ENCODE measurements around the gene ASAP2.
A peak's percentile ranks its signal among the peaks of the same experiment; 100 is the strongest.

The ASAP2 gene

DNA sequence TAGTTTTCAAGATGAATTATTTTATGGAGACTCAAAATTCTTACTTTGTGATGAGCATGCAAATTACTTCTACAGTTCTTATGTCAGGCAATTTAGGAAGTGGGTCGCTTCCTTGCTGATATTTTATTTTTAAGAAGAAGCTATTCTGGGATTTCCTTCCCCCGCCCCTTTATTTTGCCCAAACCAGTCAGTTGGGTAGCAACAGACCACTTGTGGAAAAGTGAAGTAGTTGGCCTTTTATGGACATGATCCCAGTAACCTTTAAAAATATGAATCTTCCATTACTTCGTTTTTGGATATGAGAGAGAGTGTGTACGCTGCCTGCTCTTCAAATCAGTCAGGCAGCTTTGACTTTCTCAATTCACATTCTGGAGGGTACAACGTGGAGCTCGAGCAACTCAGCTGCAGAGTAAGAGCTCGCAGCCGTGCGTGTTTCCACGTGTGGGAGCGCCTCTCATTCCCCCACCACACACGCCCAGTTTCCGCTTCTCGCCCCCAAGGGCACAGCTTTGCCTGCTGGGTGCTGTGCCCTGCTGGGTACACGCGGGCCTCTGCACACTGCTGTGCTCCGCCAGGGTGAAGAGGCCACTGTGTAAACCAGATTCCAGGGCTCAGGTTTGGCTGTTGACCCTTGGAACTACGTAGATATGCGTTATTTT is 124.1 kb downstream of the ASAP2 start:
- no peak for FAIRE-seq

DNA sequence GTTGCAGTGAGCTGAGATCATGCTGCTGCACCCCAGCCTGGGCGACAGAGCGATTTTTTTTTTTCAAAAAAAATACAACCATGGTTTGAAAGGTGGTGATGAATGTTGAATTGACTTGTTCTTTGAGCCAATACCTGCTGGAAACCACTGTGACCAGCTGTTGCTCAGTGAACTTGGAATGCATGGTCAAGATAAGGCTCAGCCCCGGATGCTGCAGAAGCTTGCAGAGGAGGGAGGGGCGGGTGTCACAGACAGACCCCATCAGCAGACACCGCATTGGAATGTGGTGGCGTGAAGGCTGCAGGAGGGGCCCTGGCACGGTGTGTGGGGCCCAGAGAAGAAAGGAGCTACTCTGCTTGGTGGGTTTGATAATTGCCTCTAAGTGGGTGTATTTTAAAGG is 125.1 kb downstream of the ASAP2 start:
- FAIRE-seq = no peak

DNA sequence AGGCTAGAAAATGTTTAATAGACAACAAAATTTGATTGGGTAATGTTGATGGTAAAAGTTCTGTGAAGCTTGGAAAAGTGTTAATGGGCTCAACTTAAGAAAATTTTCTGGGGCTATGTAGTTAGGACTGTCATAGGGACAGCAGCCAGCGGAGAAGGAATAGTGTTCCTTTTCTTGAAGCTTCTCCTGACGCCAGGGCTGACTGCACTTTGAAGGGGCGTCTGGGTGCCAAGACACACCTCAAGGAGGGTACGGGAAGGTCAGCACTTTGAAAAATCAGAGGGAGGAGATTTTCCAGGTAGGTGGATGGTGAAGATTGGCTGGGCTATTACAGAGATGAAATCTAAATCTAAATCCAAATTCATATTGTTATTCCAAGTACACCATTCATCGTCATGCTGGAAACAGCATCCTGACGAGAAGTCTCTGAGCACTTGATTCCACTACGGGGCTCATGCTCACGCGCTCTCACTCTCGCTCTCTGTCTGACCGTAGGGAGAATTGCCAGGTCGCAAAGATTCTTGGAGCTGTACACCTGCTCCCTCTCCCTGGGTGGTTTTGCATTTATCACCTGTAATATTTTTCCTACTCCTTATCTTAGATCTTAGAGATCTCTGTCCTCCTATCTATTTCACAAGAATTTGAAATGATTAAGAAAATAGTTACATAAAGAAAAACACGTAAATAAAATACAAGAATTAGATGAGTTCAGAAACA is 125.7 kb downstream of the ASAP2 start:
- FAIRE-seq = no peak

DNA sequence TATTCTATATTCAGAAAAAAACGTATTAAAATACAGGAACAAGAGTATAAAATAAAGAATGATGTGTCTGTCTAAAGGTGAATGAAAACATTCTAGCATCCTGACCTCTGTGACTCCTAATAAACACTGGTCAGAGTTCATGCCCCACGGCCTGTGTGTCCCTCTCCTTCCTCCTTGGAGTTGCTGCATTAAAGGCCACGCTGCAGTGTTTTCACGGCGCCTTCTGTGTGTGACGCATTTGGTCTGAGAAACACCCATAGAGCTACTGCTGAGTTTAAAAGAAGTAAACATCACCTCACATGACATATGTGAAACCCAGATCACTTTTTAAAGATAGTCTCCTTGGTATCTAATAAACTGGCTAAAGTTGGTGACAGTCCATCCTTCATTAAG is 126.2 kb downstream of the ASAP2 start:
- FAIRE-seq = no peak

DNA sequence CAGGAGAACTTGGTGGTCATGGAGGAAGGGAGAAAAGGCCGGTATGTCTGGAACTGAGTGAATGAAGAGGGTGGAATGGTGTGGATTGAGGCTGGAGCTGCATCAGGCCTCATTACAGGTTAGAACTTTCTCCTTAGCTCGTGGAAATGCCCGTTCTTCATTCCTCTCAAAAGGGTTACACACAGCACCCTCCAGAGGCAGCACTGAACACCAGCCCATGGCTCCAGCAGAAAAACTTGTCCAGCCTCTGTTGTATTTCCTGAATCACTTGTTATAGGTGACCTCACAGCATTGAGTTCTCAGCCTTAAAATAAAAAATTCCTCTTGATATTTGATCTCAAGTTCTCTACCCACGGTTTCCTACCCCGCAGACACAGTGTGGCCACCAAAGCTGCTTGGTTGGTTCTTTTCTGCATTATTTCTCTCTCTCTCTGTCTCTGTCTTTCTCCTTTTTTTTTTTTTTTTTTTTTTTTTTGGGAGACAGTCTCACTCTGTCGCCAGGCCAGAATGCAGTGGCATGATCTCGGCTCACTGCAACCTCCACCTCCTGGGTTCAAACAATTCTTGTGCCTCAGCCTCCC is 127.1 kb downstream of the ASAP2 start:
- FAIRE-seq = no peak

DNA sequence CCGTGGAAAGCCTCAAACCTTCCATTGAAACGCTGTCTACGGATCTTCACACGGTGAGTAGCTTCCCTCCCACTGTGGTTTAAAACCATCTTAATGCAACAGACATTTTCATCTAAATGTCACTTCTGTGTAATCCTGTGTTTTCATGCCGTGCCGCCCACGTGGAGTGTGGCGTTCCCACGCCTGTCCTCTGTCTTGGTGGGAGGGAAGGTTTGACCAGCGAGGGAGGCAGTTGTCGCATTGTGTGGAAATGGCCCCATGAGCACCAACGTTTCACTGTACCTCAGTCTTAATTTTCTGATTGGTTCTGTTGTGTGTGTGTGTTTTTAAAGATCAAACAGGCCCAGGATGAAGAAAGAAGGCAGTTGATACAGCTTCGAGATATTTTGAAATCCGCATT is 128.1 kb downstream of the ASAP2 start:
- FAIRE-seq = no peak

DNA sequence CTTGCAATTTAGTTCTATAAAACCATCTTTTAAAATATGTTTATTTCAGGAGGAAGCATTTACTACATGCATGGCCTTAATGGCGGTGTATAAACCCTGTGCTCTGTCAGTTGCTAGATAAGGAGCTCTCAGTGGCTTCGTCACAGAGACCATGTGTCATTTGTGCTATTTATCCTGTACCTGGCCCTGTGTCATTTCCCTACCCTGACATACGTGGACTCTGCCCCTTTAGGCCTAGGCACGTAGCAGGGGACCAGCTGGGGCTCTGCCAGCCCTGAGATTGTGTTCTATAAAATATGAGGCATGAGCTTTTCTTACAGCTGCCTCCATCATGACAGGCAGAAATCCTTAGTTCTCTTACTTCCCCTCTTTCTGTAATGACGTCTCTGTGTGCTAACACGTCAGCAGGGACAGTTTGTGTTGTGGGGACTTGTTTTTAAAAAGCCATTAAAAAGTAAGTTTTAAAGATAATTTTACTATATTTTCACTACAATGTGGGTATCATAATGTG is 128.8 kb downstream of the ASAP2 start:
- FAIRE-seq = no peak

DNA sequence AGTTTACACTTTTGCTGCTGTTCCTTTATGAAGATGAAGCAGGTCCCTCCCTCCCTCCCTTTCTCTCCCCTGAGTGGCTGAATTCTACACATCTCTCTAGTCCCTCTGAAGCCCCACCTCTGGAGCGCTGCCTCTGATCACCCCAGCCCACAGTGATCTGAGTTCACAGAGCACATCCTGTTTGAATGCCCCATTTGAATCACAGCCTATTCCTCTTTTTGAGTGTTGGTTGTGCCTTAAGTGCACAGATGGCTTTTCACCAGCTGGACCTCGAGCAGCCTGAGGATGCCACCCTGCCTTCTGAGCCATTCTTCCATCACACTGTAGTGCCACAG is 129.6 kb downstream of the ASAP2 start:
- FAIRE-seq = no peak

DNA sequence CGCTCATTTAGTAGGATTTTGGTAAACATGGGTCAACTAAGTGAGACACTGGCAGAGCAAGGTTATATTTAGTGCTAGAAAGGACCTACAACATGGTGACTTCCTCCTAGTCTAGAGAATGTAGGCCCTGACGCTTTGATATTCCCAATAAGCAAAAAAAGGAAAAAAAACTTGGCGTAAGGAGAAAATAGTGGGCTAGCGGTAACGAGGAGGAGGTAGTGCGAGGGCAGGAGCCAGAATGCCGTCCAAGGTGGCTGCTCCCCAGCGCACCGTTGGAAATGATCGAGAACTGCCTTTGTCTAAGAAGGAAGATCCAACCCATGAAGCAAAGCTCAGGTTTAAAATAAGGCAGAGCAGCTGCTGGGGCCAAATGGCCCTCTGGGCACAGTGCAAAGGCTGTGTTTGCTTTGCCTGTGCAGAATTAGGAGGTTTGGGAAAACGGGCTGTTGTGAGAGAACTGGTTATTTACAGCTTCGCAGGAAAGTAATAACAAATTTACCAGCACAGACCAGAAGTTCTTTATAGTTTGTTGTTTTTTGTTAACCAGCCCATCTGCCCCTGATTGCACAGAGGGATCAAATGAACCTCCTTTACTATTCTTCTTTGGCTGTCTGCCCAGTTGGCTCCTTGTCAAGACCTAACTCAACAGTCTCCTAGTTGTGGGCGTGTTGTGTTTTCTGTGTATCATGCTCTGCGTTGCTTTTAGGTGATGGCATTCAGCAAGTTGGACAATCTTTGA is 130.1 kb downstream of the ASAP2 start:
- FAIRE-seq = peak; percentile 89

DNA sequence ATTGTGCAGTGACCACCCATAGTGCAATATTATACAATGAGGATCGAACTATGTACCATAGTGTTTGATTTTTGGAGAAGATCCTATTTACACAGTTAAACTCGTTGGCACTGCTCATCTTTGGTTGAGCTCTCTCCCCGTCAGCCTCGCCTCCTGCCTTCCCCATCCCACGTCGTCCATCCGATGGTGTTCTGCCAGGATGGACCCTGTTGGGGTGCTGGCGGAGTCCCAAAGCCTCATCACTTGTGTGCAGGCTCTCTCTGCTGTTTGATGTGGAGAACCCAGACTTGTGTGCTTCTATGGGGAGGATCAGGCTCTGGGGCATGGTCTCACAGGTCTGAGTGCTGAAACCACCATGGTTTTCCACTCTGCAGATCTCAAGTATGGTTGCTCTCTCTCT is 131.3 kb downstream of the ASAP2 start:
- FAIRE-seq = no peak

DNA sequence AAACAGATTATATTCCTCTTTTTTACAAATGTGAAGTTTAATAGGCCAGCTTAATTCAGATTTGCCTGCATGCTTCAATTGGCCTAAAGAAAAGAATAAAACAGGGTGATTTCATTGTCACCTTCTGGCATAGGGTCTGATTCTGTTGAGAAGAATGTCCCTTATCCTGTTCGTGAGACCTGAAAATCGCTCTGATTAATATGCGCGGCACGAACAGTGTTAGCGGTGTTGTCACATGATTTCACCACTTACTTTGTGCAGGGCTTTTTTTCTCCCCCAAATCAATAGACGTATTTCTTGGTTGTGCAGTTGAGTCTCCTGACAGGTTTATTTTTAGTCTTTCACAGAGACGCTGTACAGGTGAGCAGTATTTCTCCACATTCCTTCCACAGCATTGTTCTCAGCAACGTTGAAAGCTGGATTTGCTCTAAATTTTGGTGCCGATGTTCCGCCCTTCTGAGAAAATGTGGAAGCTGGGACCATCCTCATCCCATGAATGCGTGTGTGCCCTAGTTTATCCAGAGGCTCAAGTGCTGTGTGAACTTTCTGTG is 134.8 kb downstream of the ASAP2 start:
- FAIRE-seq = no peak

DNA sequence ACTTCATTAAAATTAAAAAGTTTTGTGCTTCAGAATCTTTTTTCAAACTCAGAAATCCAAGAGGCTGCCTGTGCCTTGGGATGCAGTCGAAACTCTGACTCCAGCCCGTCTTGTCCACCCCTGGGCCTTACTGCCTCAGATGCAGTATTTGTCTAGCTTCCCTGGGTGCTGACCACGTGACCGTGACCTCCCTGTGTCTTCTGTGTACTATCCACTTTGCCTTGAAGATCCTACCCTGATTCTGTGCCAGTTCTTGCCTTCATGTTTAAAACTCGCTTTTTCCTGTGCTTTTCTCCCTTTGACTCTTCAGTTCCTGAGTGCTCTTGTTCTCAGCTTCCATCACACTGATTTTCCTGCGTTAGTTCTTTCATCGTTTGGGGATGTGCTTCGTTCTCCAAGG is 136.0 kb downstream of the ASAP2 start:
- no peak for FAIRE-seq

DNA sequence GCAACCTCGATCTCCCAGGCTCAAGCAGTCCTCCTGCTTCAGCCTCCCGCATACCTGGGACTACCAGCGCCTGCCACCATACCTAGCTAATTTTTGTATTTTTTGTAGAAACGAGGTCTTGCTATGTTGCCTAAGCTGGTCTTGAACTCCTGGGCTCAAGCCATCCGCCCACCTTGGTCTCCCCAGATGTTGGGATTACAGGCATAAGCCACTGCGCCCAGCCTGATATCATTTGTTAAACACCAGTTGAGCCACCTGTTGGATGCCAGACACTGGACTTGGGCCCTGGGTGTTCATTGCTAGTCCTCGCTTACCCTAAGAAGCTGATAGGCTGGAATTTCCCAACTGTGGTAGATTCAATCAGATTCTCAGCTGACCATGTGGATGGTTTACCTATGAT is 136.9 kb downstream of the ASAP2 start:
- no peak for FAIRE-seq

DNA sequence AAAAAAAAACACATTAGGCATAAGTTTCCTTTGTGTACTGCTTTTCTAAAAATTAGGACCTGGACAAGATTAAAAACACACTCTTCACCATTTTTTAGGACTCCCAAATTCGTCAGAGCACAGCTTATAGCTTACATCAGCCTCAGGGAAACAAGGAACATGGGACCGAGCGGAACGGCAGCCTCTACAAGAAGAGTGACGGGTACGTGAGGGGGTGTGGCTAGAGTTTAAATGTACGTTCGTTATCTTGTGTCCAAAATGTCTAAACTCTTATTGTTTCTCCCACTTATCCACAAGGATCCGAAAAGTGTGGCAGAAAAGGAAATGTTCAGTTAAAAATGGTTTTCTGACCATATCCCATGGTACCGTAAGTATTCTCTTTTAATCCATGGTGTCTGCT is 137.8 kb downstream of the ASAP2 start:
- no peak for FAIRE-seq

DNA sequence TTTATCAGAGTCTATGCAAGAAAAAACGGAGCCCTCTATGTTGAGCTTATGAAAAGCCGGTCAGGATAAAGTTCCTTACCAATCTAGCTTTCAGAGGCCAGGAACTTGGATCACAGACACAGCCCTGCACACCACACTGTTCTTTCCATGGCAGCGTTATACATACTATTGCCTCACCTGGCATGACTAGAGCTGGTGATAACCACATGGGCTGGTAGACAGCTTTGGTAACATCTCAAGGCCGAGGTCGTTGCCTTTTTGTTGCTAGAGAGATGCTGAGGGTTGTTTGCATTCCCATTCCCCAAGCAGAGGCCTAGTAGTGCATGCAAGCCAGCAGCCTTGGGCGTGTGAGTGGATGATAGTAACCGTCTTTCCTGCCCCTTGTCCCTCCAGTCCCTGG is 138.7 kb downstream of the ASAP2 start:
- no peak for FAIRE-seq

DNA sequence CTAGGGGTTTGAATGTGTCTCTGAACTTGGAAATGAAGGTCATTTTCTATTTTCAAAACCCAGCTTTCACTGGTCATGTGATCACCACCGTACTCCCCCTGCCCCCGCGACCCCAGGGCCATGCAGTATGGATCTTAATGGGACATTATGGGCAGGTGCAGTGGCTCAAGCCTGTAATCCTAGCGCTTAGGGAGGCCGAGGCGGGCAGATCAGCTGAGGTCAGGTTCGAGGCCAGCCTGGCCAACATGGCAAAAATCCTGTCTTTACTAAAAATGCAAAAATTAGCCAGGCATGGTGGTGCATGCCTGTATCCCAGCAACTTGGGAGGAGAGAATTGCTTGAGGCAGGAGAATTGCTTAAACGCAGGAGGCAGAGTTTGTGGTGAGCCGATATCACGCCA is 139.4 kb downstream of the ASAP2 start:
- FAIRE-seq = no peak

DNA sequence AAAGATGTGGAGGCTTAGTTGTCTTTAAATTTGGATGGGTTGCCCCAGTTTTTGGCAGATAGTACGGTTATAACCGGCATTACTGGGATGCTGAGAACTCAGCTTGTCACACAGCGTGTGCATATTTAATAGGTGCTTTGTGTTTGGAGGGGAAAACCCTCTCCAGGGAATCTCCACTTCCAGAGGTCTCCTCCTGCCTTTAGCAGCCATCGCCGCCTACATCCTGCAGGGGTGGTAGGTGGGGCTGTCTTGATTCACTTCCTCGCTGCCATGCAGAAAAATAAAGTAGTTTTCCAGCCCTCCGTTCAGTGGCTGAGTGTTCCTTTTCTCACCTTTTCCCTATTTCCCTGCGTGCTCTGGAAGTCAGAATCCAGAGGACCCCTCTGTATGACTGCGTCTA is 140.3 kb downstream of the ASAP2 start:
- no peak for FAIRE-seq

DNA sequence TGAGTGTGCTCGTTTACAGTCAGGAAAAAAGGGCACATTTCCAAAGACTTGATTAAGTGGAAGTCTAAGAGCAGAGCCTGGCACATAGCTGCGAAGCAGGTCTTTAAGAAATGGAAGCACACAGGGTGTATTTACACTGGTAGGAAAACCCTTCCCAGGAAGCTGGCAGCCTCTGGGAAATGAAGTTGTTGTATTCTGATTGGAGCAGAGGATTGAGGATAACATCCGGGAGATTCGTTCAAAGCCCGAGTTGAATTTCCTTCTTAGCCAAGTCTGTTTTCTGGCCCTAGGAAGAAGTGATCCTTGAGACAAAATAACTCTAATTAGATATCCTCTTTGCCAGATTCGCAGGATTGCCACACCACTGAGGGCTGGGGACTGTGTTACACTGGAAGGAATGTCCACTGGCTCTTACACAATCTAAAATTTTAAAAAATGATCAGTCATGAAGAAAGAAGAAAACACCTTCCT is 140.8 kb downstream of the ASAP2 start:
- no peak for FAIRE-seq

DNA sequence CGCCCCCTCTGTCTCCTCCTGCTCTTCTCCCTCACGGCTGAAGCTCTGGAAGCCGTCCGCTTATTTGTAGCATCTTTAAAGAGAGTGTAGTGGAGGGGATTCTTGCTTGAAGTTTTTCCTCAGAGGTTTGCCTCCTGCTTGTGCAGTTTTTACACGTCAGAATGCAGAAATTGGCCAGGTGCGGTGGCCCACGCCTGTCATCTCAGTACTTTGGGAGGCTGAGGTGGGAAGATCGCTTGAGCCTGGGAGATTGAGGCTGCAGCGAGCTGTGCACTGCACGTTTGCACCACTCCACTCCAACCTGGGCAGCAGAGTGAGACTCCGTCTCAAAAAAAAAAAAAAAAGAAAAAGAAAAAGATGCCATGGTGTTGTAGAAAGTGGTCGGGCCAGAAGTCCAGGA is 147.7 kb downstream of the ASAP2 start:
- no peak for FAIRE-seq

DNA sequence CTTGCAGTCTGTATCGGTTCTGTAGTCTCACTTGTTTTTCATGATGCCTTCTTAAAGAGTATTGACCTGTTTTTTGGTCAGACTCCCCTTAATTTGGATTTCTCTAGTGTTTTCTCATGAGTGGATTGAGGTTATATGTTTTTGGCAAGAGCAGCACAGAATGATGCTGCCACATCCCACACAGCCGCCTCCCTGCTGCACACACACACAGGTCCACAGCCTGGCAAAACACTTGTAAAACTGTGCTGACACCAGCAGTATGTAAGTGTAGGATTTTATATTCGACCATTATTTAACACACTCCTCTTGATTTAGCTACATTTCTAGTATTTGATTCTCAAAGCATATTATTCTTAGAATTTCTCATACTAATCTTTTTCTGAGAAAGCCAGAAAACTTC is 148.7 kb downstream of the ASAP2 start:
- FAIRE-seq = no peak

DNA sequence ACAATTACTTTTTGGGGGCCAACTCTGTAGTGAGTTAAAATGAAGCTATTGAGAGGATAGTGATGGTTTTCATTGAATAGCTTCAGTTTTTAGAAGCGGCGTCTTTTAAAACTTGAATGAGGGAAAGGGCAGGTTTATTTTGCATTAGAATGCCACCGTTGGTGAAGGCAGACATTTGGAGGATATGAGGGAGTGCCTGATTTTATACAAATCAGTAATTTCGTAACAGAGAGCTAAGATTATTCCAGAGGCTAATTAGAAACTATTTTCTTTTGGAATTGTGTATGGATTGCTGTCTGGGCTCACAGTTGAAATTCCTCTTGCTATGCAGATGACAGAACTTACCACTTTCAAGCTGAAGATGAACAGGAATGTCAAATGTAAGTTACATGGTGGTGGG is 149.1 kb downstream of the ASAP2 start:
- no peak for FAIRE-seq

DNA sequence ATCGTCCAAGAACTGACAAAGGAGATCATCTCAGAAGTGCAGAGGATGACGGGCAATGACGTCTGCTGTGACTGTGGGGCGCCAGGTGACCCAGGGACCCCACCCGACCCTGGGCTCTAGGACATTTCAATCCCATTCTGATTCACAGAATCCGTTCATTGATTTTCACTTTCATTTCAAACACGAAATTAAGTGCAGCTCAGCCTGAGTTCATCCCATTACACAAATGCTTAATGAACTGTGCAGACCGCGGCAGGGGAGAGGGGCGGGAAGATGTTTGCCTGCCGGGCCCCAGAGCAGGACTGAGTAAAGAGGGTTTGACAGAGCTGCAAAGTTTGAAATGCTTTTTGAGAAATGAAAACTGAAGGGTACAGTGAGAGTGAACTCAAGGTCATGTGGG is 149.6 kb downstream of the ASAP2 start:
- no peak for FAIRE-seq

DNA sequence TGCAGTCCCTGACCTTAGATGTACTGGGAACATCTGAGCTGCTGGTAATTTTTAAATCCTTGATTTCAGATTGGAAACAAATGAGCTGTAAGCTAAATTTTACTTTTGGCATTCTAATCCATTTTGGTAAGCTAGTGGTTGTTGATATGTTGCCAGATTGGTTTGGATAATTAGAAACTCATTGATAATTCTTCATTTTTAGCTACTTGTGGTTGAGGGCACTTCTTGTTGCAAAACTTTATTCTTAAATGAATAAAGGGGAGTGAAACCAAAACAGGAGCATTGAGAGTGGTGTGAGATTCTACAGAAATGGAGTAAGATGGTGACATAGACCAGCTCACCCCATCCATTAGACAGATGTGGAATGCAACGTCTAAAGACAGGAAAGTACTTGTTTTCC is 152.2 kb downstream of the ASAP2 start:
- FAIRE-seq = no peak
